ENCODE results near the gene DENND4A.
"Not testable (repeated sequence)": the region's sequence is repeated elsewhere in the genome, so short reads cannot be mapped to it uniquely, and the experiment has no call there.

Gene DENND4A

GRCh38 chr15:65812916-65813315 is 20.8 kb upstream of the DENND4A start:
- Histone ChIP-seq H3K36me3 (ENCODE audit: control insufficient read depth, insufficient read depth, low read length) (no peaks in the 10 kb centered on the region), H3K4me1 (ENCODE audit: control insufficient read depth, insufficient read depth, low read length) (no peaks in the 10 kb centered on the region), H3K9ac (ENCODE audit: low read length) (no peak overlapping the region), H3K27ac (ENCODE audit: low read depth, low read length) (no peak overlapping the region), H3K4me3 (ENCODE audit: low read length) (no peak overlapping the region), H3K27me3 (ENCODE audit: control insufficient read depth, insufficient read depth, low read length) (no peaks in the 10 kb centered on the region)

GRCh38 chr15:65812467-65812866 is 20.4 kb upstream of the DENND4A start:
- Histone ChIP-seq H3K9ac (ENCODE audit: low read length) (no peak overlapping the region), H3K27me3 (ENCODE audit: control insufficient read depth, insufficient read depth, low read length) (no peaks in the 10 kb centered on the region), H3K27ac (ENCODE audit: low read depth, low read length) (no peak overlapping the region), H3K4me3 (ENCODE audit: low read length) (no peak overlapping the region), H3K36me3 (ENCODE audit: control insufficient read depth, insufficient read depth, low read length) (no peaks in the 10 kb centered on the region), H3K4me1 (ENCODE audit: control insufficient read depth, insufficient read depth, low read length) (no peaks in the 10 kb centered on the region)

- Histone ChIP-seq H3K27me3 (ENCODE audit: control insufficient read depth, insufficient read depth, low read length) (no peaks in the 10 kb centered on the region), H3K4me3 (ENCODE audit: low read length) (no peak overlapping the region), H3K27ac (ENCODE audit: low read depth, low read length) (no peak overlapping the region), H3K9ac (ENCODE audit: low read length) (no peak overlapping the region), H3K4me1 (ENCODE audit: control insufficient read depth, insufficient read depth, low read length) (no peaks in the 10 kb centered on the region), H3K36me3 (ENCODE audit: control insufficient read depth, insufficient read depth, low read length) (no peaks in the 10 kb centered on the region)
Observed at GRCh38 chr15:65811835-65812234, 19.7 kb upstream of the DENND4A start.

GRCh38 chr15:65811011-65811733 is 19.1 kb upstream of the DENND4A start:
- H3K4me3 ChIP-seq (ENCODE audit: low read length); H3K36me3 ChIP-seq (ENCODE audit: control insufficient read depth, insufficient read depth, low read length); H3K27me3 ChIP-seq (ENCODE audit: control insufficient read depth, insufficient read depth, low read length); H3K27ac ChIP-seq (ENCODE audit: low read depth, low read length); H3K9ac ChIP-seq (ENCODE audit: low read length); H3K4me1 ChIP-seq (ENCODE audit: control insufficient read depth, insufficient read depth, low read length): not testable (repeated sequence)

GRCh38 chr15:65806397-65806796 is 14.3 kb upstream of the DENND4A start:
- Histone ChIP-seq H3K27ac (ENCODE audit: low read depth, low read length) (no peak overlapping the region), H3K4me1 (ENCODE audit: control insufficient read depth, insufficient read depth, low read length) (no peaks in the 10 kb centered on the region), H3K36me3 (ENCODE audit: control insufficient read depth, insufficient read depth, low read length) (no peaks in the 10 kb centered on the region), H3K27me3 (ENCODE audit: control insufficient read depth, insufficient read depth, low read length) (no peaks in the 10 kb centered on the region), H3K4me3 (ENCODE audit: low read length) (no peak overlapping the region), H3K9ac (ENCODE audit: low read length) (no peak overlapping the region)

GRCh38 chr15:65805019-65805745 is 13.1 kb upstream of the DENND4A start:
- Histone ChIP-seq H3K4me3 (ENCODE audit: low read length) (no peak overlapping the region), H3K27ac (ENCODE audit: low read depth, low read length) (no peak overlapping the region), H3K36me3 (ENCODE audit: control insufficient read depth, insufficient read depth, low read length) (no peaks in the 10 kb centered on the region), H3K27me3 (ENCODE audit: control insufficient read depth, insufficient read depth, low read length) (no peaks in the 10 kb centered on the region), H3K4me1 (ENCODE audit: control insufficient read depth, insufficient read depth, low read length) (no peaks in the 10 kb centered on the region), H3K9ac (ENCODE audit: low read length) (no peak overlapping the region)

GRCh38 chr15:65804252-65804931 is 12.3 kb upstream of the DENND4A start:
- Histone ChIP-seq H3K27me3 (ENCODE audit: control insufficient read depth, insufficient read depth, low read length) (no peaks in the 10 kb centered on the region), H3K27ac (ENCODE audit: low read depth, low read length) (no peak overlapping the region), H3K9ac (ENCODE audit: low read length) (no peak overlapping the region), H3K36me3 (ENCODE audit: control insufficient read depth, insufficient read depth, low read length) (no peaks in the 10 kb centered on the region), H3K4me3 (ENCODE audit: low read length) (no peak overlapping the region), H3K4me1 (ENCODE audit: control insufficient read depth, insufficient read depth, low read length) (no peaks in the 10 kb centered on the region)

GRCh38 chr15:65801229-65801805 is 9.2 kb upstream of the DENND4A start:
- Histone ChIP-seq H3K27me3 (ENCODE audit: control insufficient read depth, insufficient read depth, low read length) (no peaks in the 10 kb centered on the region), H3K36me3 (ENCODE audit: control insufficient read depth, insufficient read depth, low read length) (no peaks in the 10 kb centered on the region), H3K4me3 (ENCODE audit: low read length) (no peak overlapping the region), H3K9ac (ENCODE audit: low read length) (no peak overlapping the region), H3K4me1 (ENCODE audit: control insufficient read depth, insufficient read depth, low read length) (no peaks in the 10 kb centered on the region), H3K27ac (ENCODE audit: low read depth, low read length) (no peak overlapping the region)

- no peak overlapping the region for H3K9ac ChIP-seq (ENCODE audit: low read length)
- H3K27ac ChIP-seq (ENCODE audit: low read depth, low read length): no peak overlapping the region
- H3K36me3 ChIP-seq (ENCODE audit: control insufficient read depth, insufficient read depth, low read length): no peaks in the 10 kb centered on the region
- H3K4me1 ChIP-seq (ENCODE audit: control insufficient read depth, insufficient read depth, low read length): peaks cover 4% of the 10 kb centered on the region
- no peak overlapping the region for H3K4me3 ChIP-seq (ENCODE audit: low read length)
- no peaks in the 10 kb centered on the region for H3K27me3 ChIP-seq (ENCODE audit: control insufficient read depth, insufficient read depth, low read length)
Observed at GRCh38 chr15:65796610-65797078, 4.6 kb upstream of the DENND4A start.

GRCh38 chr15:65795663-65796216 is 3.6 kb upstream of the DENND4A start:
- H3K4me3 ChIP-seq (ENCODE audit: low read length): no peak overlapping the region
- peaks cover 4% of the 10 kb centered on the region for H3K4me1 ChIP-seq (ENCODE audit: control insufficient read depth, insufficient read depth, low read length)
- H3K36me3 ChIP-seq (ENCODE audit: control insufficient read depth, insufficient read depth, low read length): no peaks in the 10 kb centered on the region
- H3K27me3 ChIP-seq (ENCODE audit: control insufficient read depth, insufficient read depth, low read length): no peaks in the 10 kb centered on the region
- no peak overlapping the region for H3K27ac ChIP-seq (ENCODE audit: low read depth, low read length)
- no peak overlapping the region for H3K9ac ChIP-seq (ENCODE audit: low read length)

- Histone ChIP-seq H3K9ac (ENCODE audit: low read length) (no peak overlapping the region), H3K36me3 (ENCODE audit: control insufficient read depth, insufficient read depth, low read length) (no peaks in the 10 kb centered on the region), H3K4me3 (ENCODE audit: low read length) (no peak overlapping the region), H3K27me3 (ENCODE audit: control insufficient read depth, insufficient read depth, low read length) (no peaks in the 10 kb centered on the region), H3K27ac (ENCODE audit: low read depth, low read length) (no peak overlapping the region), H3K4me1 (ENCODE audit: control insufficient read depth, insufficient read depth, low read length) (peaks cover 4% of the 10 kb centered on the region)
Observed at GRCh38 chr15:65793818-65794104, 1.7 kb upstream of the DENND4A start.

Measured in rectal smooth muscle tissue (tissue), 1 donor.